Activated naive CD4-positive, alpha-beta T cell treated with anti-CD3 and anti-CD28 coated beads for 36 hours (primary cell): ENCODE data around the gene BMF. TPM values are rescaled to one million over a fixed set of nuclear protein-coding genes. Genes with fewer than 3 reads are reported as not detected.
A peak's percentile ranks its signal among the peaks of the same experiment; 100 is the strongest.
"Not testable (repeated sequence)": the region's sequence is repeated elsewhere in the genome, so short reads cannot be mapped to it uniquely, and the experiment has no call there.

Experiments
- CTCF ChIA-PET: fragments of 350-600 bp; sonication (Branson Sonifier 250); formaldehyde crosslinking; loops from one replicate; lab custom pipeline; 2021; ENCODE audit warnings: antibody characterized with exemption; lab: Charles Lee
- DNase-seq: peaks from one replicate; pipeline ENCODE4 v3.0.0-alpha.2; 2020
- H3K27ac Mint-ChIP-seq: one replicate; pipeline ENCODE4 v1.8.0; 2021; ENCODE audit warnings: mild to moderate bottlenecking, mixed read lengths
- H3K27me3 Mint-ChIP-seq: one replicate; pipeline ENCODE4 v1.8.0; 2021; ENCODE audit warnings: low read depth, mixed read lengths
- H3K36me3 Mint-ChIP-seq: one replicate; pipeline ENCODE4 v1.8.0; 2021; ENCODE audit warnings: low read depth, mixed read lengths
- H3K4me1 Mint-ChIP-seq: one replicate; pipeline ENCODE4 v1.8.0; 2021; ENCODE audit warnings: low read depth, mixed read lengths
- H3K4me3 Mint-ChIP-seq: one replicate; pipeline ENCODE4 v1.8.0; 2021; ENCODE audit warnings: mild to moderate bottlenecking, moderate library complexity, mixed read lengths
- H3K9me3 Mint-ChIP-seq: one replicate; pipeline ENCODE4 v1.8.0; 2021; ENCODE audit warnings: mixed read lengths
- intact Hi-C: fragments of 100-400 bp; cut with micrococcal nuclease; formaldehyde crosslinking; loops from one replicate; pipeline ENCODE4 v1.15.1; 2023
- total RNA-seq, 2 experiments: library from RNA; stranded (reverse); gene quantifications; one replicate each; pipeline ENCODE4 v1.2.3, GENCODE V29; 2021

The BMF gene, protein sequence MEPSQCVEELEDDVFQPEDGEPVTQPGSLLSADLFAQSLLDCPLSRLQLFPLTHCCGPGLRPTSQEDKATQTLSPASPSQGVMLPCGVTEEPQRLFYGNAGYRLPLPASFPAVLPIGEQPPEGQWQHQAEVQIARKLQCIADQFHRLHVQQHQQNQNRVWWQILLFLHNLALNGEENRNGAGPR
- total RNA-seq: 10 to 100 TPM in 1 of 2 experiments, 1 to 10 TPM in 1; 9.4 to 10.3 TPM

DNA sequence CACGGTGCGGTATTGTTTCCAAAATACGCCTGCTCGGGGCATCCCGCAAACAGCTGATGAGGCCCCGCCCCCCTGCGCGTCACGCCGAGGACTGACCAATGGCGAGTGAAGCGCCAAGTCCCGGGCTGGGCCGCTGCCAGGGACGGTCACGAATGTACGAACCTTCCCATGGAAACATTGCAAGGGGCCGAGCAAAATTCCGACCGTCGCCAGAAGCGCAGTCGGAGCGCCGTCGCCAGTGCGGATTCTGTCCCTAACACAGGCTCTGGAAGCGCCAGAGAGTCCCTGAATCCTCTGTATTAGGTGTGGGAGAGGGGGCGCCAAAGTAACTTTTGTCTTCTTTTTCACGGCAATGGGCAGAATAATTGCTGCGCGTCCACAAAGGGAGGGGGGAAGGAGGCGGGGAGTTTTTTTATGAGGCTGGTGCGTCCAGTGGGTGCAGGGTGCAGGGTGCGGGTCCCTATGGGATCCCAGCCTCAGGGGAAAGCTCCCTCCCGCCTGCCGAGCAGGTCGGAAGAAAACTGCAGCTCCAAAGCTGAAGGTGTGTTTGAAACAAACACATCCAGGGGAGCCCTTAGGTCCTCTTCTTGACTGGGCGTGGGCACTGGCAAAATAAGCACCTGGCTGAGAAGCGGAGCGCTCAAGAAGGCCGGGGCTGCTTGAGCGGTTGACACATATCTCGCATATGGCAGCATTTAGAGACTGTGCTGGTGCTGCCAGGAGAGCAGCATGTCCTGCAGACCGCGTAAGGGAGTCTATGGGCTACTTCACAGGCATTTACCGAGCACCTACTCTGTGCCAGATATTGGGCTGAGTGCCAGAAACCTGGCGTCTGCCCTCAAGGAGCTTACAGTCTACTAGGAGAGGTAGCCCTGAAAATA is at the start of gene BMF:
BMF (minus strand) TSS at position 25 of the 881 bp plus-strand sequence. CDS start 2,793 bp downstream, outside the sequence.
- peak within 1 kb of the TSS; percentile 31 for H3K27ac Mint-ChIP-seq
- DNase-seq: peak; percentile 98

DNA sequence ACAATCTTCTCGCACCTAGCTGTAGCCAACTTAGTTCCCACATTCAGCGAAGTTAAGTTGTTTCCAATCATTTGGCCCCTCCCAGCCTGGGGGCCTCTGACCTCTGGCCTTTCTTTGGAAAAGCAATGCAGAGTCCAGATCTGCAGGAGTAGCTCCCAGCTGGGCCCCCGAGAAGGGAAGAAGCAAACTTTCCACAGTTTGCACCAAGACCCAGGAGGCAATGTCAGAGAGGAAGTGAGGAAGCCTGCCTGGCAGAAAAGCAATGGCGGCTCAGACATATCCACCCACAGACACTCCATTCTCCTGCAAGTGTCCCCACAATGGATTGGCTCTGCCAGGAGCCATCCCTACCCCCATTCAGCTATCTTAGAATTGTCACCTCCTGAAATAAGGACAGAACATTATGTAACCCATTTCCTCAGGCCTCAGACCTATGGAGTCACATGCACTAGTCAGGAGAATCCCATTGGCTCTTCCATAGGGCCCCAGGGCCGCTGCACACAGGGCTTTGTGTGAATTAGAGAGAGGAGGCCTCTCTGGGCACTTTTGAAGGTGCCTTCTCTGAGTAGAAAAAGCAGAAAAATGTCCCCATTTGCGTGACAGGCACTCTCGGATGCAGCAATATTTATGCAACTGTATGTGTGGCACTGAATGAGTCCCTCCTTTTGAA is 49.2 kb upstream of the BMF start:
- Mint-ChIP-seq H3K27ac (no peak overlapping the region), H3K36me3 (no peaks in the 10 kb centered on the region), H3K4me1 (no peaks in the 10 kb centered on the region), H3K27me3 (no peaks in the 10 kb centered on the region), H3K9me3 (no peaks in the 10 kb centered on the region), H3K4me3 (no peak overlapping the region)
- intact Hi-C loops: no loop called here
- CTCF ChIA-PET: interaction anchor here (0.6 to 1.0 kb wide), 2 partner anchors 112 to 153 kb away, joined by 3 read pairs; no protein-coding TSS in a partner anchor
- no peak for DNase-seq

More for the DNA sequence above, at the start of gene BMF:
- Mint-ChIP-seq H3K36me3 (no peaks in the 10 kb centered on the region), H3K4me1 (peaks cover 40% of the 10 kb centered on the region), H3K4me3 (peak within 1 kb of the TSS; percentile 84), H3K27me3 (no peaks in the 10 kb centered on the region), H3K9me3 (no peaks in the 10 kb centered on the region)
- intact Hi-C loops: loop anchor here (1.0 to 5.0 kb wide), 5 partner anchors 45 to 326 kb away; partner anchors contain the start of genes EIF2AK4, FSIP1 and INAFM2
- CTCF ChIA-PET: interaction anchor here (1.2 to 14.6 kb wide), 3 partner anchors 9 to 65 kb away, joined by 3 to 189 read pairs (median 181); no protein-coding TSS in a partner anchor

DNA sequence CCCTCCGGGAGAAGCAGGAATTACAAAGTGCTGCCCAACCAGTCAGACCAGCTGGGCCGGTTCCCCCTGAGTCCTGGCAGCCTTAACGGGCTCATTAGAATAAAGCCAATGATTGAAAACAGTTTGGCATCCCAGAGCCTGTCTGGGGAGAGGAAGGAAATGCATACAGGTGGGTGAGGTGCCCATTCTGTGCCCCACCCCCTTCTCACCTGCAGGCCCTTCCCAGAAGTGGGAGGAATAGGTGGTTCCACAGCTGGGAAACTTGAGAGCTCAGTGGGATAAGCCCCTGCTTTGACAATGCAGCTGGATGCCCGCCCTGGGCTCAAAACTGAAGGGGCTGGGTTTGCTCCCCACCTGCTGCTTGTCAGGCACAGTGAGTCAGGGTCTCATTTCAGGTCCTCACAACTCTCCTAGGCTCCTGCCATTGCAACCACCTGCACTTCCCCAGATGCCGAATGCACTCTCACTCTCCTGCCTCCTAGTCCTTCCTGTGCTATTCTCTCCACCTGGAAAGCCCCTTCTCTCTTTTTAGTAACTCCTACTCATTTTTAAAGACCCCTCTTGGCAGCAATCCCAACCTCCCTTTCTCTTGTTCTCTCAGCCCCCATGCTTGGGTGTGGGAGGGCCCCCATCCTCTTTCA is 46.7 kb upstream of the BMF start:
- DNase-seq: no peak
- intact Hi-C loops: no loop called here

DNA sequence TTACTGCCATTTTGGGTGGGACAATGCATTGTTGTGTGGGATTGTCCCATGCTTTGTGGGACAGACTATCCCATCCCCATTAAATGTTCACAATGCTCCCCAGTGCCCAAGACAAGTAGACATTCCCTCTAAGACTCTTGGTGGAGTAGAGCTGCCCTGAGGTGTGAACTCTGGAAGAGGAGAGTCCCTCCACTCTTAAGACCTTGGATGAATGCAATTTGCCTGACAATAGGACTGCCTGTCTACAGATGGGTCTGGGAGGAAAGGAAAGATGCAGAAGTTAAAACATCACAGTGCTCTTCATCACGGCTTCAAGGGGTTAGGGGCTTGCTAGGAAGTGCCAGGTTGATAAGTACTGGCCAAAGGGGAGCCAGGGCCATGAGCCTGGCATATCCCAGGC is 46.1 kb upstream of the BMF start:
- H3K27me3 Mint-ChIP-seq, H3K9me3 Mint-ChIP-seq, H3K4me1 Mint-ChIP-seq, H3K4me3 Mint-ChIP-seq, CTCF ChIA-PET, H3K36me3 Mint-ChIP-seq, H3K27ac Mint-ChIP-seq, DNase-seq, intact Hi-C loops: not testable (repeated sequence)

More for the DNA sequence above, 46.7 kb upstream of the BMF start:
- H3K27ac Mint-ChIP-seq: no peak overlapping the region
- no peaks in the 10 kb centered on the region for H3K9me3 Mint-ChIP-seq
- no peak overlapping the region for H3K4me3 Mint-ChIP-seq
- H3K27me3 Mint-ChIP-seq: no peaks in the 10 kb centered on the region
- H3K36me3 Mint-ChIP-seq: no peaks in the 10 kb centered on the region
- H3K4me1 Mint-ChIP-seq: no peaks in the 10 kb centered on the region
- CTCF ChIA-PET: interaction anchor here (1.1 kb wide), 1 partner anchor 51 kb away, joined by 4 read pairs; no protein-coding TSS in a partner anchor

DNA sequence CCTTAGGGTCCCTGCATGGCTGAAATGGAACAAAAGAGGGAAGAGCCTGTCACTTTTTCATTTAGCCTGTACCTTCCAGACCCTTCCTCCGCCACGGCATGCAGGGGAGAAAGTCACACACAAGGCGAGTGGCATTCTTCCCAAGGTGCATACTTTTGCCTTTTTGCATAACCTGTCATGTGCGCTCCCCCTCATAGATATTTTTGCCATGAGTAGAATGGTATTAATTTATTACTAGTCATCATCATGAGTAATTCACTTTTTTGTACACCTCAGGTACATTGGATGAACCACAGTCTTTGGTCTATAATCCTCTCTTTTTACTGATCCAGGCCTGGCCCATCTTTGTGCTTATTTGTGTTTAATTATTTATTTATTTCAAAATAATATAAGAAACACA is 43.3 kb upstream of the BMF start:
- Mint-ChIP-seq H3K4me3 (no peak overlapping the region), H3K4me1 (no peaks in the 10 kb centered on the region), H3K36me3 (no peaks in the 10 kb centered on the region), H3K9me3 (no peaks in the 10 kb centered on the region), H3K27ac (no peak overlapping the region), H3K27me3 (no peaks in the 10 kb centered on the region)
- CTCF ChIA-PET: no interaction called here
- no peak for DNase-seq
- intact Hi-C loops: no loop called here

DNA sequence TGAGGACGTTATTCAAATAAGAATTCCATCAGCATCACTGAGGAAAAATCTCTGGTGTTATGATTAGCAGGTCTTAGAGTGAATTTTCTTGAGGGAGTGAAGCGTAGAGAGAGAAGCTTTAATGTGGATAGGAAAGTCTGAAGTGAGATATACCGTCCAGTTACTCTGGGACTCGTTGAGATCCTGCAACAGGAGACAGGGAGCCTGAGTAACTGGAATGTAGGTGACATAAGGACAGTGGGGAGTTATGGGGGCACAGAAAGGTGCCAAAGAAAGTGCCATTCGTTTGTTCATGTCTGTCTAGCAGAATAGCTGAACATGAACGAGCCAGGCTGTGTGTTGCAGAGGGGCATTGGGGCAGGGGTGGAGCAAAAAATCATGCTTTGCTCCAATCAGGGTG is 42.8 kb upstream of the BMF start:
- H3K27ac Mint-ChIP-seq: no peak overlapping the region
- CTCF ChIA-PET: interaction anchor here (0.6 to 1.0 kb wide), 2 partner anchors 17 to 46 kb away, joined by 3 to 7 read pairs; no protein-coding TSS in a partner anchor
- H3K27me3 Mint-ChIP-seq: no peaks in the 10 kb centered on the region
- H3K36me3 Mint-ChIP-seq: no peaks in the 10 kb centered on the region
- H3K4me3 Mint-ChIP-seq: no peak overlapping the region
- DNase-seq: no peak
- H3K4me1 Mint-ChIP-seq: no peaks in the 10 kb centered on the region
- intact Hi-C loops: no loop called here
- H3K9me3 Mint-ChIP-seq: no peaks in the 10 kb centered on the region

DNA sequence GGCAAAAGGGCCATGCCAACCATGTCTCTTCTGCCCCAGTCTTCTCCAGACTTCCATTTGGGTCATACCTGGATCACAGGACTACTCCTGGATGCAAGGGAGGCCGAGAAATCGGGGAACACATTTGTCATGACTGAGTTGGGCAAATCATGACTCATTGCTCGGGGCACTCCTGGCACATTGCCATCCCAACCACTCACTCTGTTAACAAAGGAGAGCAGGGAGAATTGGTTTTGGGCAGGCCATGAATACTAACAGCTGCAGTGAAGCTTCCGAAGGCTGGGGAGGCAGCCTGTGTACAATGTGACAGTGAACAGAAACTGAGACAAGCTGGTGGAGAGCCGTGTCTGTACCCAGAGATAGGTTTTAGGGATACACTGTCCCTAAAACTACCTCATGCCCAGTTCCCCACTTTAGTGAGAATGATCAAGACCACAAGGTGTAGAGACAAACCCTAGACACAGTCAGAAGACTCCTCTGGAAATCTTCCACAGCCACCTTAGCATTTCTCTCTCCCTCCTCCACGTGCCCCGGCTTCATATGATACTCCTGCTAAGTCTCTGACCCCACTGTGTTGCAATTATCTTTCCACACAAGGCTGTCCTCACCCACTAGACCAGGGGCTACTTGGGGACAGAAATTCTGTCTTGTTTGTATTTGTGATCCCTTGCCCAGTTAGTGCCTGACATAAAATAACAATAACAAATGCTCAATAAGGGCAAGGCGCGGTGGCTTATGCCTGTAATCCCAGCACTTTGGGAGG is 41.7 kb upstream of the BMF start:
- DNase-seq: no peak
- intact Hi-C loops: no loop called here
- Mint-ChIP-seq H3K27ac (no peak overlapping the region), H3K9me3 (no peaks in the 10 kb centered on the region), H3K4me3 (no peak overlapping the region), H3K4me1 (no peaks in the 10 kb centered on the region), H3K36me3 (no peaks in the 10 kb centered on the region), H3K27me3 (no peaks in the 10 kb centered on the region)
- CTCF ChIA-PET: interaction anchor here (1.0 kb wide), 1 partner anchor 47 kb away, joined by 7 read pairs; no protein-coding TSS in a partner anchor

DNA sequence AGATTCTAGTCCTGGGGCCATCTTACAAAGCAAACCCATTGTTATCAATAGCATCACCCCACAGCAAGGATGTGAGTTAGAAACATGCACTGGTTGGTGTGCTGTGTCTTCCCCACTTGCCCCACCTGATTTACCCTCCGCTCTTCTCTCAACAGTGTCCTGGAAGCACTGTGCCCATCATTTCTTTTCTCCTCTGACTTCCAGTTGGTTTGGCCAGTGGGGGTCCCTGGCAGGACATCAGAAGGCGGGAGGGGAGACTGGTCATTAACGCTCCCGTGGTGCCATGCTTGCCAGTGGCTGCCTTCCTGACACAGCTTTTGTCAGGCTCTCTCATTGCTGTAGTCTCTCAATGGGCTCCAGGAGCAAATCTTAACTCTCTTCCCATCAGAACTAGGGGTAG is 40.7 kb upstream of the BMF start:
- no peaks in the 10 kb centered on the region for H3K36me3 Mint-ChIP-seq
- H3K9me3 Mint-ChIP-seq: no peaks in the 10 kb centered on the region
- no peaks in the 10 kb centered on the region for H3K27me3 Mint-ChIP-seq
- CTCF ChIA-PET: no interaction called here
- intact Hi-C loops: no loop called here
- DNase-seq: no peak
- no peaks in the 10 kb centered on the region for H3K4me1 Mint-ChIP-seq
- H3K4me3 Mint-ChIP-seq: no peak overlapping the region
- H3K27ac Mint-ChIP-seq: no peak overlapping the region

DNA sequence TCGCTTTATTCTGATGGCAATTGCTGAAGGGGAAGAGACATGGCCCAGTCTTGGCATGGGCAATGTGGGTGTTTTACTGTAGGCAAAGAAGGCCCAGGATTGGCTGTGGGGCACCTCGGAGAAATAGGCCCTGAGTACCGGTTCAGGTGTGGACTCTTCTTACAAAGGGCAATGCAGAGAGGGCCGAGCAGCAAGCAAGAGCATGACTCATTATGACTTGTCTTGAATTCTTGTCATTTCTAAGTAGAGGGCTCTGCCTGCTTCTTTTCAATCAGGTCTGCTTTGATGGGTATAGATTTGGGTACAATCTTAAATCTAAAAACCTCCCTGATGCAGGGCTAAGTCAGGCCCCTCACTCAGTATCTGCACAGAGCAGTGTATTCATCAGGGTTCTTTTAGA is 37.4 kb upstream of the BMF start:
- no peaks in the 10 kb centered on the region for H3K9me3 Mint-ChIP-seq
- H3K4me3 Mint-ChIP-seq: no peak overlapping the region
- intact Hi-C loops: no loop called here
- no peaks in the 10 kb centered on the region for H3K27me3 Mint-ChIP-seq
- no peaks in the 10 kb centered on the region for H3K36me3 Mint-ChIP-seq
- H3K4me1 Mint-ChIP-seq: no peaks in the 10 kb centered on the region
- no peak for DNase-seq
- no peak overlapping the region for H3K27ac Mint-ChIP-seq
- CTCF ChIA-PET: no interaction called here

DNA sequence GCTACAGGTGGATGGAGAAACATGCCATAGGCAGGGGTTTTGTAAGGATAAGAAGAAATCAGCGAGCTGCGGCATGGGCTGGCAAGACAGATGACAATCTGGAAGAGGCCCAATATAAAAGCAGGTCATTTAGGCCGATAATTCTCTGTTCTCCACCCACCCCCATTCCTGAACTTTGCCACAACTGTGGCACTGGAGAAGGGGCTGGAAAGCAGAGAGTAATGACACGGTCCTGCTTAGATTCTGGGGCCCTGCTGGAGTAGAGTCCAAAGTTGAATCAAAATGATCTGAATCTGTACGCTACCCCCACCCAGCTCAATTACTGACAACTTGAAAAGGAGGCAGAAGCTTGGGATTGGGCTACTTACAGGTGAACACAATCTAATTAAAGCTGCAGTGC is 33.7 kb upstream of the BMF start:
- CTCF ChIA-PET: no interaction called here
- Mint-ChIP-seq H3K36me3 (no peaks in the 10 kb centered on the region), H3K27me3 (no peaks in the 10 kb centered on the region), H3K9me3 (no peaks in the 10 kb centered on the region), H3K4me1 (no peaks in the 10 kb centered on the region), H3K4me3 (no peak overlapping the region), H3K27ac (no peak overlapping the region)
- intact Hi-C loops: no loop called here
- DNase-seq: no peak

DNA sequence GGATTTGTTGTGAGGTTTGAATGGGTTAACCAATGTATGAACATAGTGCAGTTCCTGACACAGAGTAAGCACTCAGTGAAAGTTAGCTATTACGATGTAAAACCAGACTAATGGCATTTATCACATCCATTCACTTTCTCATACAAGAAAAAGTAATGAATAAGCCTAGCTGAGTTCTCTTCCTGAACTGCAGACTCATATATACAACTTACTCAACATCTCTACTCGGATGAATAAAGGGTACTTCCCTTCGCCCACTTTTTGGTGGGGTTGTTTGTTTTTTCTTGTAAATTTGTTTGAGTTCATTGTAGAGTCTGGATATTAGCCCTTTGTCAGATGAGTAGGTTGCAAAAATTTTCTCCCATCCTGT is 29.5 kb upstream of the BMF start:
- H3K4me3 Mint-ChIP-seq, CTCF ChIA-PET, H3K27me3 Mint-ChIP-seq, DNase-seq, H3K36me3 Mint-ChIP-seq, H3K4me1 Mint-ChIP-seq, intact Hi-C loops, H3K9me3 Mint-ChIP-seq, H3K27ac Mint-ChIP-seq: not testable (repeated sequence)
